Left ventricle myocardium superior (tissue), 1 donor: ENCODE data around the gene EFS. TPM values are rescaled to one million over a fixed set of nuclear protein-coding genes. Genes with fewer than 3 reads are reported as not detected.
"Not testable (repeated sequence)": the region's sequence is repeated elsewhere in the genome, so short reads cannot be mapped to it uniquely, and the experiment has no call there.

Experiments used
- ATAC-seq: fragments of 200-7000 bp; cut with Tn5 transposase; one replicate; pipeline ENCODE4 v1.9.1; 2020; ENCODE audit warnings: mild to moderate bottlenecking, moderate library complexity
- DNase-seq: peaks from one replicate; pipeline ENCODE4 v3.0.0-alpha.2; 2020
- intact Hi-C: fragments of 100-400 bp; cut with micrococcal nuclease; formaldehyde crosslinking; loops from one replicate; pipeline ENCODE4 v1.11.0; 2022
- total RNA-seq: library from RNA; stranded (reverse); fragmentation: NEBNext Ultra II Directional; extraction: Animal tissue kit (Norgen Biotek cat#: 25700); gene quantifications from one replicate; pipeline ENCODE4 v1.2.1, GENCODE V29; 2021
- donor health status: DM: no; HTN: yes; CAD: no; lungs with severe emphysema.

The EFS gene
- total RNA-seq, 1 donor from 2014 or later: 3.3 TPM

- DNase-seq (no peak), ATAC-seq (no peak)
- intact Hi-C loops: no loop called here
Observed at GRCh38 chr14:23347406-23348296, 17.3 kb downstream of the EFS start.

- intact Hi-C loops: no loop called here
- DNase-seq (no peak), ATAC-seq (peak; percentile 47)
Observed at GRCh38 chr14:23346693-23347405, 18.1 kb downstream of the EFS start.

GRCh38 chr14:23345987-23346692 is 18.8 kb downstream of the EFS start:
- ATAC-seq (peak; percentile 72), DNase-seq (no peak)
- intact Hi-C loops: no loop called here

- ATAC-seq (no peak), DNase-seq (no peak)
- intact Hi-C loops: no loop called here
Observed at GRCh38 chr14:23344481-23344880, 20.5 kb downstream of the EFS start.

GRCh38 chr14:23339506-23340268 is 25.3 kb downstream of the EFS start:
- ATAC-seq (no peak), DNase-seq (no peak)
- intact Hi-C loops: no loop called here

GRCh38 chr14:23335623-23336022 is 29.3 kb downstream of the EFS start:
- intact Hi-C loops: no loop called here
- ATAC-seq (no peak), DNase-seq (no peak)

GRCh38 chr14:23327947-23328744 is 36.8 kb downstream of the EFS start:
- DNase-seq: no peak
- intact Hi-C loops: loop anchor here (10.0 kb wide), 1 partner anchor 127 kb away; no protein-coding TSS in a partner anchor
- ATAC-seq: peak; percentile 68

- DNase-seq: no peak
- ATAC-seq: no peak
- intact Hi-C loops: loop anchor here (10.0 kb wide), 1 partner anchor 128 kb away; no protein-coding TSS in a partner anchor
Observed at GRCh38 chr14:23326491-23327332, 38.3 kb downstream of the EFS start.

GRCh38 chr14:23325746-23326145 is 39.2 kb downstream of the EFS start:
- intact Hi-C loops: loop anchor here (10.0 kb wide), 1 partner anchor 129 kb away; no protein-coding TSS in a partner anchor
- DNase-seq, ATAC-seq: not testable (repeated sequence)

GRCh38 chr14:23324993-23325392 is 40.0 kb downstream of the EFS start:
- DNase-seq (no peak), ATAC-seq (no peak)
- intact Hi-C loops: loop anchor here (10.0 kb wide), 1 partner anchor 130 kb away; no protein-coding TSS in a partner anchor

GRCh38 chr14:23324455-23324846 is 40.5 kb downstream of the EFS start:
- DNase-seq (no peak), ATAC-seq (no peak)
- intact Hi-C loops: loop anchor here (10.0 kb wide), 1 partner anchor 130 kb away; no protein-coding TSS in a partner anchor

GRCh38 chr14:23323838-23324454 is 41.0 kb downstream of the EFS start:
- intact Hi-C loops: loop anchor here (10.0 kb wide), 1 partner anchor 131 kb away; no protein-coding TSS in a partner anchor
- ATAC-seq (no peak), DNase-seq (no peak)

GRCh38 chr14:23322568-23323517 is 42.1 kb downstream of the EFS start:
- ATAC-seq (no peak), DNase-seq (no peak)
- intact Hi-C loops: loop anchor here (10.0 kb wide), 1 partner anchor 132 kb away; no protein-coding TSS in a partner anchor

- intact Hi-C loops: loop anchor here (10.0 kb wide), 1 partner anchor 133 kb away; no protein-coding TSS in a partner anchor
- ATAC-seq (peak; percentile 25), DNase-seq (peak; percentile 67)
Observed at GRCh38 chr14:23321572-23322547, 43.1 kb downstream of the EFS start.
